H1 (cell line): Measurements from ENCODE around the gene UBN2. TPM values are rescaled to one million over a fixed set of nuclear protein-coding genes. Genes with fewer than 3 reads are reported as not detected.

Experiments
- GABPA ChIP-seq: IDR thresholded peaks from 2 replicates; pipeline ENCODE4 v1.6.1; 2011; ENCODE audit warnings: mild to moderate bottlenecking, low read length, moderate library complexity, borderline replicate concordance; ENCODE audit not compliant: insufficient read depth
- KDM5A ChIP-seq: fragments of 200-600 bp; IDR thresholded peaks from 2 replicates; pipeline ENCODE4 v1.7.1; 2012; ENCODE audit warnings: mild to moderate bottlenecking, low read length, inconsistent platforms, mixed read lengths
- MAFK ChIP-seq: IDR thresholded peaks from 2 replicates; pipeline ENCODE4 v1.6.1; 2012; ENCODE audit warnings: low read depth, mild to moderate bottlenecking, improper control_type of control experiment, low read length
- POU5F1 ChIP-seq: IDR thresholded peaks from 2 replicates; pipeline ENCODE4 v1.6.1; 2011; ENCODE audit warnings: low read depth, mild to moderate bottlenecking, low read length, moderate library complexity
- RBBP5 ChIP-seq: IDR thresholded peaks from 2 replicates; pipeline ENCODE4 v1.7.1; 2012; ENCODE audit warnings: low read depth, mild to moderate bottlenecking, inconsistent platforms, low read length, moderate library complexity, borderline replicate concordance
- polyA plus RNA-seq, 7 experiments: library from polyadenylated mRNA; depleted of rRNA in 3 of 7; stranded (reverse) in 5 of 7; unstranded in 2 of 7; fragments of >200 nt in 5 of 7; fragments of 200-250 nt in 2 of 7; gene quantifications; 1 replicate in 5 of 7; 2 replicates in 1 of 7; 4 replicates in 1 of 7; pipeline versions ENCODE4 v1.2.1 to v1.2.3, GENCODE V29; 2011 to 2013; ENCODE audit warnings: missing spikeins in 2 of 7, mixed read lengths in 2 of 7
- total RNA-seq: library from RNA; stranded (reverse); fragmentation: NEBNext Ultra II Directional; extraction: Animal tissue kit (Norgen Biotek cat#: 25700); gene quantifications from 2 replicates; pipeline ENCODE4 v1.2.1, GENCODE V29; 2021

UBN2 gene
- total and polyA plus RNA-seq, 2 of the 8 experiments (the other 6 are each of a cell fraction or from before 2014, with no cell fraction given): 4.1 to 39.6 TPM

DNA sequence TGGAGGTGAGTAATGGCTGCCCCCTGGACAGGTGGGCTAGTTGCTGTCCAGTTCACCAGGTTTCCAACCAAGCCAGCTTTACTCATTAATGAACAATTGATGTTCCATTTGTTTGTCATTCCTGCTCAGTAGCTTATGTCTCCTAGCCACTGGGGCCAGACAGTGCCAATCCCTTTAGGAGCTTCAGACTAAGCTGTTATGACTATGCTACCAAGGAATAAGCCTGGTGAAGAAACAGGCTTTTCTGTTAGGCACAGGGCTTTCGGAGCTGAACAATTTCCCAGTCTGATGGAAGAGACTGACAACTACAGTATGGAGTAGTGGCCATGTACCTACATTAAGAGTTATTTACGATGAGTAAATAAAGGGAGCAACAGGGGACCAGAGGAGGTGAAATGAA is 108.0 kb downstream of the UBN2 start (continued):
- TF ChIP-seq RBBP5 (no peak), KDM5A (no peak), POU5F1 (no peak), GABPA (no peak), MAFK (no peak)
